OCI-LY3 (cell line): ENCODE data around the gene IL17RB.

ENCODE experiments used
- H2AFZ ChIP-seq: fragments of 200-600, 300-600 bp; shearing (Covaris generic); 2 replicates; pipeline ENCODE4 v1.6.0; 2014; ENCODE audit warnings: antibody characterized with exemption, low read depth, low read length
- H3K27ac ChIP-seq: fragments of 200-600, 300-600 bp; sonication (generic); 2 replicates; pipeline ENCODE4 v1.5.1; 2014; ENCODE audit warnings: mild to moderate bottlenecking, low read length, moderate library complexity, mixed read lengths
- H3K27me3 ChIP-seq: fragments of 200-600, 300-600 bp; sonication (generic); 2 replicates; pipeline ENCODE4 v1.6.1; 2014; ENCODE audit warnings: low read depth, low read length, mixed read lengths
- H3K36me3 ChIP-seq: fragments of 200-600, 300-600 bp; sonication (generic); replicated peaks from 2 replicates; pipeline ENCODE3; 2014; ENCODE audit warnings: low read depth, low read length, mixed read lengths
- H3K4me1 ChIP-seq: fragments of 300-600, 200-600 bp; sonication (generic); 2 replicates; pipeline ENCODE4 v1.6.1; 2014; ENCODE audit warnings: low read length, mixed read lengths
- H3K4me2 ChIP-seq: fragments of 200-600, 300-600 bp; sonication (generic); 2 replicates; pipeline ENCODE4 v1.6.1; 2014; ENCODE audit warnings: low read length, mixed read lengths
- H3K4me3 ChIP-seq: fragments of 300-600, 200-600 bp; sonication (generic); 2 replicates; pipeline ENCODE4 v1.5.1; 2014; ENCODE audit warnings: antibody characterized with exemption, mild to moderate bottlenecking, low read length, moderate library complexity
- H3K79me2 ChIP-seq: fragments of 300-600, 200-600 bp; shearing (Covaris generic); 2 replicates; pipeline ENCODE4 v1.6.1; 2014; ENCODE audit warnings: mild to moderate bottlenecking, low read length, mixed read lengths
- H3K9ac ChIP-seq: fragments of 300-600, 200-600 bp; shearing (Covaris generic); 2 replicates; pipeline ENCODE4 v1.6.0; 2014; ENCODE audit warnings: mild to moderate bottlenecking, low read length, moderate library complexity
- H3K9me3 ChIP-seq: fragments of 200-600, 300-600 bp; shearing (Covaris generic); 2 replicates; pipeline ENCODE4 v1.6.1; 2014; ENCODE audit warnings: low read length, mixed read lengths; ENCODE audit not compliant: insufficient read depth
- H4K20me1 ChIP-seq: fragments of 200-600, 300-600 bp; sonication (generic); 2 replicates; pipeline ENCODE4 v1.6.1; 2016; ENCODE audit warnings: low read length, mixed read lengths; ENCODE audit not compliant: insufficient read depth
- EZH2phosphoT487 ChIP-seq: fragments of 200-600 bp; shearing (Covaris generic); IDR thresholded peaks from 2 replicates; pipeline ENCODE4 v1.6.1; 2018; ENCODE audit warnings: antibody characterized with exemption, mixed run types, low read depth
- TF ChIP-seq, protein P1 (sequence below): fragments of 200-600, 300-600 bp; sonication (generic); IDR thresholded peaks from 2 replicates; pipeline ENCODE4 v1.5.1; 2014; ENCODE audit warnings: antibody characterized with exemption, low read length, low read depth

IL17RB gene

GRCh38 chr3:53829605-53830004 is 16.8 kb upstream of the IL17RB start:
- no peak for TF ChIP-seq EZH2phosphoT487
- TF ChIP-seq, protein P1, sequence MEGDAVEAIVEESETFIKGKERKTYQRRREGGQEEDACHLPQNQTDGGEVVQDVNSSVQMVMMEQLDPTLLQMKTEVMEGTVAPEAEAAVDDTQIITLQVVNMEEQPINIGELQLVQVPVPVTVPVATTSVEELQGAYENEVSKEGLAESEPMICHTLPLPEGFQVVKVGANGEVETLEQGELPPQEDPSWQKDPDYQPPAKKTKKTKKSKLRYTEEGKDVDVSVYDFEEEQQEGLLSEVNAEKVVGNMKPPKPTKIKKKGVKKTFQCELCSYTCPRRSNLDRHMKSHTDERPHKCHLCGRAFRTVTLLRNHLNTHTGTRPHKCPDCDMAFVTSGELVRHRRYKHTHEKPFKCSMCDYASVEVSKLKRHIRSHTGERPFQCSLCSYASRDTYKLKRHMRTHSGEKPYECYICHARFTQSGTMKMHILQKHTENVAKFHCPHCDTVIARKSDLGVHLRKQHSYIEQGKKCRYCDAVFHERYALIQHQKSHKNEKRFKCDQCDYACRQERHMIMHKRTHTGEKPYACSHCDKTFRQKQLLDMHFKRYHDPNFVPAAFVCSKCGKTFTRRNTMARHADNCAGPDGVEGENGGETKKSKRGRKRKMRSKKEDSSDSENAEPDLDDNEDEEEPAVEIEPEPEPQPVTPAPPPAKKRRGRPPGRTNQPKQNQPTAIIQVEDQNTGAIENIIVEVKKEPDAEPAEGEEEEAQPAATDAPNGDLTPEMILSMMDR = no peak
- H3K27me3 ChIP-seq = no peaks in the 10 kb centered on the region
- no peaks in the 10 kb centered on the region for H3K9me3 ChIP-seq
- H3K4me1 ChIP-seq = peaks cover 17% of the 10 kb centered on the region
- no peak overlapping the region for H3K9ac ChIP-seq
- H4K20me1 ChIP-seq = no peaks in the 10 kb centered on the region
- H3K4me3 ChIP-seq = no peak overlapping the region
- H3K4me2 ChIP-seq = no peak overlapping the region
- H3K36me3 ChIP-seq = no peaks in the 10 kb centered on the region
- H2AFZ ChIP-seq = no peak overlapping the region
- no peaks in the 10 kb centered on the region for H3K79me2 ChIP-seq
- no peak overlapping the region for H3K27ac ChIP-seq

DNA sequence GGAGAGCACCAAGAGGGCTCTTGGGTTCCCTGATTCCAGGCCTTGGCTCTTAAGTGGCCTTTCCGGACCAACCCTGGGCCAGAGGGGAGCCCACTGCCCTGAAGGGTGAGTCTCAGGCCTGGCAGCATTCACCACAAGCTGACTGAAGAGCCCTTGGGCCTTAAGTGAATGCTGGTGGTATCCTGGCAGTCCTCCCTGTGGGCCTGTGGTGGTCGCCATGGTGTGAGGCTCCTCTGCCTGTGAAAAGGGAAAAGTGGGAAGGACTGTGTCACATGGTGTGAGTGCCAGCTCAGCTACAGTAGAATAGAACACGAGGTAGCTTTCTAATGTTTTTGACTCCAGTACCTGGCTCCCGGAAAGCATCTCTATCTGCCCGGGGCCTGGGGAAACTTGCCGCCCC is 15.4 kb upstream of the IL17RB start:
- Histone ChIP-seq H3K4me1 (peaks cover 8% of the 10 kb centered on the region), H3K36me3 (no peaks in the 10 kb centered on the region), H3K79me2 (no peaks in the 10 kb centered on the region), H3K4me3 (no peak overlapping the region), H2AFZ (no peak overlapping the region), H4K20me1 (no peaks in the 10 kb centered on the region), H3K9ac (no peak overlapping the region), H3K27me3 (no peaks in the 10 kb centered on the region), H3K9me3 (no peaks in the 10 kb centered on the region), H3K4me2 (no peak overlapping the region), H3K27ac (no peak overlapping the region)
- no peak for TF ChIP-seq EZH2phosphoT487
- TF ChIP-seq, protein P1 = no peak

- Histone ChIP-seq H3K4me3 (no peak overlapping the region), H3K4me1 (no peaks in the 10 kb centered on the region), H3K27ac (no peak overlapping the region), H3K4me2 (no peak overlapping the region), H3K36me3 (no peaks in the 10 kb centered on the region), H3K79me2 (no peaks in the 10 kb centered on the region), H3K9ac (no peak overlapping the region), H2AFZ (no peak overlapping the region), H3K9me3 (no peaks in the 10 kb centered on the region), H4K20me1 (no peaks in the 10 kb centered on the region), H3K27me3 (no peaks in the 10 kb centered on the region)
- TF ChIP-seq, protein P1 = peak; percentile 12; the same call in 1 of the 2 replicates
- TF ChIP-seq EZH2phosphoT487 = no peak
Observed at GRCh38 chr3:53833053-53833645, 13.2 kb upstream of the IL17RB start.

GRCh38 chr3:53833700-53834099 is 12.7 kb upstream of the IL17RB start:
- H3K27ac ChIP-seq = no peak overlapping the region
- no peak overlapping the region for H3K4me3 ChIP-seq
- H3K9ac ChIP-seq = no peak overlapping the region
- H3K9me3 ChIP-seq = no peaks in the 10 kb centered on the region
- H3K27me3 ChIP-seq = no peaks in the 10 kb centered on the region
- H3K79me2 ChIP-seq = no peaks in the 10 kb centered on the region
- H3K4me1 ChIP-seq = no peaks in the 10 kb centered on the region
- H3K36me3 ChIP-seq = no peaks in the 10 kb centered on the region
- H3K4me2 ChIP-seq = no peak overlapping the region
- no peak overlapping the region for H2AFZ ChIP-seq
- TF ChIP-seq EZH2phosphoT487 = no peak
- TF ChIP-seq, protein P1 = no peak
- no peaks in the 10 kb centered on the region for H4K20me1 ChIP-seq
